HEK293 (cell line): ENCODE data around the gene MECR.

Experiments used
- CTCF ChIP-seq: fragments of 450-650 bp; formaldehyde crosslinking; IDR thresholded peaks from 2 replicates; pipeline ENCODE4 v1.5.1; 2016; ENCODE audit warnings: missing biosample characterization, missing genetic modification characterization
- HOXD13 ChIP-seq: sonication (generic); formaldehyde crosslinking; IDR thresholded peaks from 2 replicates; pipeline ENCODE4 v1.8.0; 2022; ENCODE audit warnings: missing genetic modification reagents, borderline replicate concordance
- KLF9 ChIP-seq: fragments of 450-650 bp; formaldehyde crosslinking; IDR thresholded peaks from 2 replicates; pipeline ENCODE4 v1.5.1; 2016; ENCODE audit warnings: missing biosample characterization, missing genetic modification characterization, low read depth
- RBAK ChIP-seq: fragments of 450-650 bp; formaldehyde crosslinking; IDR thresholded peaks from 2 replicates; pipeline ENCODE4 v1.5.1; 2016; ENCODE audit warnings: missing biosample characterization, missing genetic modification characterization
- REPIN1 ChIP-seq: fragments of 450-650 bp; formaldehyde crosslinking; IDR thresholded peaks from 2 replicates; pipeline ENCODE4 v1.5.1; 2017; ENCODE audit warnings: missing biosample characterization, missing genetic modification characterization, low read depth
- ZBTB44 ChIP-seq: fragments of 450-650 bp; IDR thresholded peaks from 2 replicates; pipeline ENCODE4 v1.5.1; 2018; ENCODE audit warnings: missing biosample characterization, mild to moderate bottlenecking, missing genetic modification characterization
- ZNF18 ChIP-seq: fragments of 450-650 bp; formaldehyde crosslinking; IDR thresholded peaks from 2 replicates; pipeline ENCODE4 v1.5.1; 2016; ENCODE audit warnings: missing biosample characterization, missing genetic modification characterization
- ZNF239 ChIP-seq: fragments of 450-650 bp; formaldehyde crosslinking; IDR thresholded peaks from 2 replicates; pipeline ENCODE4 v1.5.1; 2016; ENCODE audit warnings: missing biosample characterization, missing genetic modification characterization
- ZNF274 ChIP-seq, 2 experiments: fragments of 200-500 bp in 1 of 2; fragments of 450-650 bp in 1 of 2; sonication (Bioruptor generic) in 1 of 2; formaldehyde crosslinking in 1 of 2; IDR thresholded peaks; 2 replicates each; pipeline versions ENCODE4 v1.5.1 to v1.6.1; 2014 to 2016; ENCODE audit warnings: borderline replicate concordance in 1 of 2, inconsistent platforms in 1 of 2, low read length in 1 of 2, missing biosample characterization in 1 of 2, missing genetic modification characterization in 1 of 2
- ZNF416 ChIP-seq: fragments of 450-650 bp; formaldehyde crosslinking; IDR thresholded peaks from 2 replicates; pipeline ENCODE4 v1.5.1; 2016; ENCODE audit warnings: missing biosample characterization, missing genetic modification characterization
- ZNF473 ChIP-seq: fragments of 450-650 bp; formaldehyde crosslinking; IDR thresholded peaks from 2 replicates; pipeline ENCODE4 v1.5.1; 2017; ENCODE audit warnings: missing biosample characterization, missing genetic modification characterization
- ZNF558 ChIP-seq: fragments of 450-650 bp; formaldehyde crosslinking; IDR thresholded peaks from 2 replicates; pipeline ENCODE4 v1.5.1; 2016; ENCODE audit warnings: missing biosample characterization, missing genetic modification characterization
- ZNF677 ChIP-seq: fragments of 450-650 bp; IDR thresholded peaks from 2 replicates; pipeline ENCODE4 v1.5.0; 2018; ENCODE audit warnings: missing biosample characterization, mild to moderate bottlenecking, missing genetic modification characterization, moderate library complexity
- ZSCAN18 ChIP-seq: fragments of 450-650 bp; formaldehyde crosslinking; IDR thresholded peaks from 2 replicates; pipeline ENCODE4 v1.5.1; 2016; ENCODE audit warnings: missing biosample characterization, missing genetic modification characterization

- TF ChIP-seq ZNF239 (tag by site-specific recombination): no peak
- no peak for TF ChIP-seq CTCF (tag by site-specific recombination)
- no peak for TF ChIP-seq KLF9 (tag by site-specific recombination)
- no peak for TF ChIP-seq ZBTB44 (tag by site-specific recombination)
- TF ChIP-seq REPIN1: no peak
- TF ChIP-seq ZNF416 (tag by site-specific recombination): no peak
- TF ChIP-seq RBAK (tag by site-specific recombination): no peak
- TF ChIP-seq ZNF677 (tag by site-specific recombination): no peak
- no peak for TF ChIP-seq ZSCAN18
- TF ChIP-seq HOXD13 (CRISPR knock-in tag): no peak
- no peak for TF ChIP-seq ZNF473 (tag by site-specific recombination)
- no peak for TF ChIP-seq ZNF558 (tag by site-specific recombination)
- TF ChIP-seq ZNF274 (IDR thresholded peaks at IDR 0.05; ENCODE audit: low read length): no peak
- TF ChIP-seq ZNF274 (tag by site-specific recombination; IDR thresholded peaks at IDR 0.05; ENCODE audit: borderline replicate concordance): no peak
- no peak for TF ChIP-seq ZNF18 (tag by site-specific recombination)
These were observed 40.3 kb upstream of the MECR start for GRCh38 chr1:29270929-29271521.
